HCT116 (cell line): Measurements from ENCODE around the gene ABHD5. TPM values are rescaled to one million over a fixed set of nuclear protein-coding genes. Genes with fewer than 3 reads are reported as not detected.

ENCODE experiments used
- ATAC-seq: fragments of 200-7000 bp; cut with Tn5 transposase; 2 replicates; pipeline ENCODE4 v1.9.1; 2020; ENCODE audit warnings: mild to moderate bottlenecking, moderate library complexity
- Bru-seq: library from RNA; stranded (reverse); fragments of 400-500 nt; gene quantifications from one replicate; lab custom pipeline; 2021; lab: Mats Ljungman, UMichigan
- BruChase-seq, 2 experiments: library from RNA; stranded (reverse); fragments of 400-500 nt; gene quantifications; one replicate each; lab custom pipeline; 2021; lab: Mats Ljungman, UMichigan
- BruUV-seq: library from RNA; stranded (reverse); fragments of 400-500 nt; replicated peaks from 2 replicates; lab custom pipeline; 2021; lab: Mats Ljungman, UMichigan
- CTCF ChIA-PET: fragments of 300-600 bp; sonication (Branson Sonifier 250); formaldehyde crosslinking; loops from one replicate; lab custom pipeline; 2021; ENCODE audit warnings: antibody characterized with exemption; lab: Charles Lee
- POLR2A ChIA-PET: fragments of 300-600, 350-600 bp; sonication (Branson Sonifier 250); formaldehyde crosslinking; loops from one replicate; lab custom pipeline; 2021; ENCODE audit warnings: antibody characterized with exemption; lab: Charles Lee
- RAD21 ChIA-PET, 2 experiments: fragments of 300-600 bp; sonication (Branson Sonifier 250); formaldehyde crosslinking; loops; one replicate each; lab custom pipeline; 2023; ENCODE audit warnings: low total read pairs in 2 of 2; ENCODE audit not compliant: uncharacterized antibody in 2 of 2, unreplicated experiment in 2 of 2, low non-redundant PET in 1 of 2; lab: Charles Lee
- DNase-seq: peaks from one replicate; pipeline ENCODE4 v3.0.0-alpha.2; 2010; ENCODE audit warnings: low read depth, low spot score
- H2AFZ ChIP-seq: fragments of 200-600 bp; shearing (Covaris generic), sonication (generic); 2 replicates; pipeline ENCODE4 v1.6.1; 2017; ENCODE audit warnings: low read depth, mixed run types, mixed read lengths, antibody characterized with exemption, low read length; ENCODE audit not compliant: poor library complexity, severe bottlenecking
- H3K27ac ChIP-seq: 2 replicates; pipeline ENCODE4 v1.5.1; 2012; ENCODE audit warnings: low read depth, low read length
- H3K27me3 ChIP-seq: fragments of 200-600 bp; sonication (generic); 2 replicates; pipeline ENCODE4 v1.6.1; 2016; ENCODE audit warnings: mixed run types, low read length, mixed read lengths; ENCODE audit not compliant: insufficient read depth
- H3K36me3 ChIP-seq, 2 experiments: fragments of 200-500 bp in 1 of 2; fragments of 200-600 bp in 1 of 2; sonication (Bioruptor generic) in 1 of 2; sonication (generic) in 1 of 2; 2 replicates each; pipeline versions ENCODE4 v1.5.1 to v1.6.1; 2014 to 2016; ENCODE audit warnings: low read length in 2 of 2, inconsistent platforms in 1 of 2, mixed read lengths in 1 of 2, mixed run types in 1 of 2; ENCODE audit not compliant: insufficient read depth in 2 of 2, control insufficient read depth in 1 of 2
- H3K4me1 ChIP-seq, 2 experiments: fragments of 200-600 bp in 1 of 2; sonication (generic) in 1 of 2; 2 replicates each; pipeline versions ENCODE4 v1.5.1 to v1.6.1; 2012 to 2017; ENCODE audit warnings: low read length in 2 of 2, inconsistent platforms in 1 of 2, mild to moderate bottlenecking in 1 of 2, mixed read lengths in 1 of 2, mixed run types in 1 of 2, moderate library complexity in 1 of 2; ENCODE audit not compliant: insufficient read depth in 2 of 2, control insufficient read depth in 1 of 2
- H3K4me2 ChIP-seq: fragments of 200-600 bp; sonication (generic); 2 replicates; pipeline ENCODE4 v1.6.1; 2017; ENCODE audit warnings: mixed run types, low read length, mixed read lengths
- H3K4me3 ChIP-seq, 2 experiments: fragments of 200-600 bp in 1 of 2; sonication (generic) in 1 of 2; replicated peaks in 1 of 2; 2 replicates each; pipeline ENCODE4 v1.5.1; 2011 to 2016; ENCODE audit warnings: low read length in 2 of 2, control low read depth in 1 of 2, low read depth in 1 of 2, mild to moderate bottlenecking in 1 of 2, mixed read lengths in 1 of 2, mixed run types in 1 of 2
- H3K79me2 ChIP-seq: fragments of 200-600 bp; sonication (generic); 2 replicates; pipeline ENCODE4 v1.6.1; 2017; ENCODE audit warnings: mild to moderate bottlenecking, mixed run types, low read length, moderate library complexity, mixed read lengths; ENCODE audit not compliant: insufficient read depth
- H3K9ac ChIP-seq: fragments of 200-600 bp; sonication (generic); 2 replicates; pipeline ENCODE4 v1.6.1; 2016; ENCODE audit warnings: low read length, mixed read lengths
- H3K9me2 ChIP-seq: fragments of 200-600 bp; sonication (generic), shearing (Covaris generic); 2 replicates; pipeline ENCODE4 v1.6.1; 2017; ENCODE audit warnings: mixed run types, mild to moderate bottlenecking, moderate library complexity; ENCODE audit not compliant: insufficient read depth
- H3K9me3 ChIP-seq, 2 experiments: fragments of 200-500 bp in 1 of 2; fragments of 200-600 bp in 1 of 2; sonication (Bioruptor generic) in 1 of 2; sonication (generic) in 1 of 2; 2 replicates each; pipeline ENCODE4 v1.6.1; 2014 to 2017; ENCODE audit warnings: low read length in 2 of 2, mixed read lengths in 2 of 2, inconsistent platforms in 1 of 2, low read depth in 1 of 2, mild to moderate bottlenecking in 1 of 2, mixed run types in 1 of 2, moderate library complexity in 1 of 2; ENCODE audit not compliant: control insufficient read depth in 1 of 2, insufficient read depth in 1 of 2
- H4K20me1 ChIP-seq: fragments of 200-600 bp; sonication (generic), shearing (Covaris generic); 2 replicates; pipeline ENCODE4 v1.6.1; 2017; ENCODE audit warnings: mixed run types, mild to moderate bottlenecking, moderate library complexity; ENCODE audit not compliant: insufficient read depth
- CTCF ChIP-seq, 3 experiments: fragments of 200-600 bp in 1 of 3; sonication (generic) in 1 of 3; IDR thresholded peaks in 2 of 3; conservative IDR thresholded peaks in 1 of 3; 2 replicates each; pipeline ENCODE4 v1.5.1; 2012 to 2017; ENCODE audit warnings: low read depth in 2 of 3, low read length in 2 of 3, antibody characterized with exemption in 1 of 3, borderline replicate concordance in 1 of 3, control low read depth in 1 of 3, mild to moderate bottlenecking in 1 of 3, mixed read lengths in 1 of 3, mixed run types in 1 of 3, moderate library complexity in 1 of 3; ENCODE audit not compliant: insufficient read depth in 1 of 3
- ELF1 ChIP-seq: IDR thresholded peaks from 2 replicates; pipeline ENCODE4 v1.6.1; 2012; ENCODE audit warnings: low read depth, borderline replicate concordance
- EZH2 ChIP-seq: fragments of 200-600 bp; sonication (generic); IDR thresholded peaks from 2 replicates; pipeline ENCODE4 v1.6.1; 2017; ENCODE audit warnings: antibody characterized with exemption, mixed run types
- EZH2phosphoT487 ChIP-seq: fragments of 200-600 bp; IDR thresholded peaks from 2 replicates; pipeline ENCODE4 v1.6.1; 2018; ENCODE audit warnings: antibody characterized with exemption, borderline replicate concordance
- POLR2A ChIP-seq: IDR thresholded peaks from 2 replicates; pipeline ENCODE4 v1.7.0; 2011; ENCODE audit warnings: borderline replicate concordance; ENCODE audit not compliant: insufficient read depth, insufficient read length; ENCODE audit errors: extremely low read depth
- POLR2AphosphoS5 ChIP-seq: IDR thresholded peaks from 2 replicates; pipeline ENCODE4 v1.6.1; 2011; ENCODE audit warnings: mild to moderate bottlenecking, low read depth, low read length, moderate library complexity
- RAD21 ChIP-seq: IDR thresholded peaks from 2 replicates; pipeline ENCODE4 v1.6.1; 2012; ENCODE audit warnings: low read depth, mild to moderate bottlenecking
- REST ChIP-seq: IDR thresholded peaks from 2 replicates; pipeline ENCODE4 v1.6.1; 2012; ENCODE audit warnings: low read depth
- SIN3A ChIP-seq: IDR thresholded peaks from 2 replicates; pipeline ENCODE4 v1.6.1; 2012; ENCODE audit warnings: low read depth
- SP1 ChIP-seq: IDR thresholded peaks from 2 replicates; pipeline ENCODE4 v1.6.1; 2012; ENCODE audit warnings: low read depth
- SRF ChIP-seq: IDR thresholded peaks from 2 replicates; pipeline ENCODE4 v1.6.1; 2012; ENCODE audit warnings: low read depth
- YY1 ChIP-seq: IDR thresholded peaks from 2 replicates; pipeline ENCODE4 v1.6.1; 2011; ENCODE audit warnings: low read length, low read depth, moderate library complexity, mild to moderate bottlenecking; ENCODE audit not compliant: insufficient replicate concordance; ENCODE audit errors: extremely low read depth
- ZFX ChIP-seq: fragments of 450-650 bp; IDR thresholded peaks from 2 replicates; pipeline ENCODE4 v1.6.1; 2017
- ZNF274 ChIP-seq: fragments of 200-500 bp; sonication (Bioruptor generic); IDR thresholded peaks from 2 replicates; pipeline ENCODE4 v1.6.1; 2014; ENCODE audit warnings: mild to moderate bottlenecking, low read depth, low read length, inconsistent platforms
- intact Hi-C: fragments of 100-400 bp; cut with micrococcal nuclease; formaldehyde crosslinking; loops from 2 replicates; pipeline ENCODE4 v1.10.0; 2022
- long read RNA-seq: library from polyadenylated mRNA; unstranded; transcript quantifications from one replicate; pipeline ENCODE4 v2.0.0, GENCODE V29; 2021; ENCODE audit not compliant: unreplicated experiment
- polyA plus RNA-seq: library from polyadenylated mRNA; unstranded; fragments of >200 nt; gene quantifications from 2 replicates; pipeline ENCODE4 v1.2.1, GENCODE V29; 2012; ENCODE audit warnings: missing spikeins
- total RNA-seq: library from RNA; stranded (reverse); gene quantifications from one replicate; pipeline ENCODE4 v1.2.1, GENCODE V29; 2021; ENCODE audit not compliant: unreplicated experiment
- TF ChIP-seq, protein P1 (sequence below): IDR thresholded peaks from 2 replicates; pipeline ENCODE4 v1.6.1; 2012
- TF ChIP-seq, protein P2 (sequence below): IDR thresholded peaks from 2 replicates; pipeline ENCODE4 v1.6.1; 2011; ENCODE audit warnings: mild to moderate bottlenecking, low read length, moderate library complexity; ENCODE audit not compliant: insufficient replicate concordance; ENCODE audit errors: extremely low read depth

ABHD5 gene
- total RNA-seq = 18.5 TPM
- polyA plus RNA-seq = 10.8 and 10.9 TPM in 2 replicates
- percentile 65 among the genes with signal in this experiment for Bru-seq, nascent RNA
- percentile 77 among the genes with signal in this experiment for BruChase-seq, experiment 1, labeled RNA remaining after a 6-hour chase
- percentile 71 among the genes with signal in this experiment for BruChase-seq, experiment 2, labeled RNA remaining after a 2-hour chase
- long read RNA-seq, full-length matches to known transcripts = 15 of 20 reads
- long read RNA-seq, partial matches to known transcripts = 1 of 20 reads
- long read RNA-seq, other reads (novel, unspliced or antisense) = 4 of 20 reads

- no peaks in the 10 kb centered on the region for H3K36me3 ChIP-seq
- H3K9me3 ChIP-seq = no peaks in the 10 kb centered on the region
- peak within 1 kb of the TSS; percentile 58 to 64 for H3K4me3 ChIP-seq
- CTCF ChIA-PET = interaction anchor here (0.7 kb wide), 1 partner anchor 146 kb away, joined by 3 read pairs; no protein-coding TSS in a partner anchor
- intact Hi-C loops = no loop called here
- peak; percentile 88 for DNase-seq
- RAD21 ChIA-PET = no interaction called here
- peak within 1 kb of the TSS; percentile 90 for H2AFZ ChIP-seq
- no peaks in the 10 kb centered on the region for H4K20me1 ChIP-seq
- no TSS peak for BruUV-seq
- H3K79me2 ChIP-seq = peaks cover 36% of the 10 kb centered on the region
- H3K4me1 ChIP-seq = peaks cover 10 to 25% of the 10 kb centered on the region in 2 experiments; a peak in 2 of 4 replicates
- no peaks in the 10 kb centered on the region for H3K9me2 ChIP-seq
- peak within 1 kb of the TSS; percentile 98 for H3K4me2 ChIP-seq
- peak within 1 kb of the TSS; percentile 88 for H3K27ac ChIP-seq
- peak; percentile 85 for ATAC-seq
- POLR2A ChIA-PET = interaction anchor here (1.0 to 1.2 kb wide), 2 partner anchors 69 to 95 kb away, joined by 4 read pairs; partner anchors contain the start of gene ANO10
- peak within 1 kb of the TSS; percentile 73 for H3K9ac ChIP-seq
- H3K27me3 ChIP-seq = no peaks in the 10 kb centered on the region
- TF ChIP-seq CTCF (IDR thresholded peaks at IDR 0.05 in 2 of 3, conservative IDR thresholded peaks at IDR 0.05 in 1 of 3; ENCODE audit: borderline replicate concordance in 1 of 3, insufficient read depth in 1 of 3, low read depth in 2 of 3, low read length in 2 of 3) (peak in 1 of 3 experiments; percentile 7; a peak in 1 of 6 replicates), SIN3A (peak; percentile 93), YY1 (peak; percentile 84), SRF (no peak), RAD21 (peak; percentile 45; the same call in 1 of the 2 replicates), ZNF274 (no peak), EZH2 (no peak), POLR2AphosphoS5 (peak; percentile 96), SP1 (no peak), ZFX (peak; percentile 98), REST (no peak), EZH2phosphoT487 (no peak), POLR2A (peak; percentile 99), ELF1 (no peak)
- TF ChIP-seq, protein P1, sequence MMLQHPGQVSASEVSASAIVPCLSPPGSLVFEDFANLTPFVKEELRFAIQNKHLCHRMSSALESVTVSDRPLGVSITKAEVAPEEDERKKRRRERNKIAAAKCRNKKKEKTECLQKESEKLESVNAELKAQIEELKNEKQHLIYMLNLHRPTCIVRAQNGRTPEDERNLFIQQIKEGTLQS = no peak
- TF ChIP-seq, protein P2, sequence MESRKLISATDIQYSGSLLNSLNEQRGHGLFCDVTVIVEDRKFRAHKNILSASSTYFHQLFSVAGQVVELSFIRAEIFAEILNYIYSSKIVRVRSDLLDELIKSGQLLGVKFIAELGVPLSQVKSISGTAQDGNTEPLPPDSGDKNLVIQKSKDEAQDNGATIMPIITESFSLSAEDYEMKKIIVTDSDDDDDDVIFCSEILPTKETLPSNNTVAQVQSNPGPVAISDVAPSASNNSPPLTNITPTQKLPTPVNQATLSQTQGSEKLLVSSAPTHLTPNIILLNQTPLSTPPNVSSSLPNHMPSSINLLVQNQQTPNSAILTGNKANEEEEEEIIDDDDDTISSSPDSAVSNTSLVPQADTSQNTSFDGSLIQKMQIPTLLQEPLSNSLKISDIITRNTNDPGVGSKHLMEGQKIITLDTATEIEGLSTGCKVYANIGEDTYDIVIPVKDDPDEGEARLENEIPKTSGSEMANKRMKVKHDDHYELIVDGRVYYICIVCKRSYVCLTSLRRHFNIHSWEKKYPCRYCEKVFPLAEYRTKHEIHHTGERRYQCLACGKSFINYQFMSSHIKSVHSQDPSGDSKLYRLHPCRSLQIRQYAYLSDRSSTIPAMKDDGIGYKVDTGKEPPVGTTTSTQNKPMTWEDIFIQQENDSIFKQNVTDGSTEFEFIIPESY = peak; percentile 58
These were observed at the start of gene ABHD5 for GRCh38 chr3:43690400-43691119. TSS of gene ABHD5 (plus strand) at chr3:43690938. CDS start at chr3:43690993, 55 bp downstream.
